GM12875 (cell line): ENCODE measurements around the gene IGFBP6.

ENCODE experiments used
- H3K4me3 ChIP-seq: one replicate; pipeline ENCODE4 v1.5.1; 2011; ENCODE audit warnings: low read depth, low read length, control low read depth
- TF ChIP-seq, protein P1 (sequence below): IDR thresholded peaks from 2 replicates; pipeline ENCODE4 v1.5.1; 2011; ENCODE audit warnings: low read depth, mild to moderate bottlenecking, control low read depth, inconsistent platforms, low read length, moderate library complexity, borderline replicate concordance; ENCODE audit not compliant: insufficient read depth

Gene IGFBP6, protein sequence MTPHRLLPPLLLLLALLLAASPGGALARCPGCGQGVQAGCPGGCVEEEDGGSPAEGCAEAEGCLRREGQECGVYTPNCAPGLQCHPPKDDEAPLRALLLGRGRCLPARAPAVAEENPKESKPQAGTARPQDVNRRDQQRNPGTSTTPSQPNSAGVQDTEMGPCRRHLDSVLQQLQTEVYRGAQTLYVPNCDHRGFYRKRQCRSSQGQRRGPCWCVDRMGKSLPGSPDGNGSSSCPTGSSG

GRCh38 chr12:53097564-53098353 lies at the start of gene IGFBP6:
IGFBP6 (plus strand) TSS chr12:53097667; CDS start chr12:53097718, 51 bp downstream.
- TF ChIP-seq, protein P1, sequence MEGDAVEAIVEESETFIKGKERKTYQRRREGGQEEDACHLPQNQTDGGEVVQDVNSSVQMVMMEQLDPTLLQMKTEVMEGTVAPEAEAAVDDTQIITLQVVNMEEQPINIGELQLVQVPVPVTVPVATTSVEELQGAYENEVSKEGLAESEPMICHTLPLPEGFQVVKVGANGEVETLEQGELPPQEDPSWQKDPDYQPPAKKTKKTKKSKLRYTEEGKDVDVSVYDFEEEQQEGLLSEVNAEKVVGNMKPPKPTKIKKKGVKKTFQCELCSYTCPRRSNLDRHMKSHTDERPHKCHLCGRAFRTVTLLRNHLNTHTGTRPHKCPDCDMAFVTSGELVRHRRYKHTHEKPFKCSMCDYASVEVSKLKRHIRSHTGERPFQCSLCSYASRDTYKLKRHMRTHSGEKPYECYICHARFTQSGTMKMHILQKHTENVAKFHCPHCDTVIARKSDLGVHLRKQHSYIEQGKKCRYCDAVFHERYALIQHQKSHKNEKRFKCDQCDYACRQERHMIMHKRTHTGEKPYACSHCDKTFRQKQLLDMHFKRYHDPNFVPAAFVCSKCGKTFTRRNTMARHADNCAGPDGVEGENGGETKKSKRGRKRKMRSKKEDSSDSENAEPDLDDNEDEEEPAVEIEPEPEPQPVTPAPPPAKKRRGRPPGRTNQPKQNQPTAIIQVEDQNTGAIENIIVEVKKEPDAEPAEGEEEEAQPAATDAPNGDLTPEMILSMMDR, result no peak
- no peak within 1 kb of the TSS for H3K4me3 ChIP-seq

DNA sequence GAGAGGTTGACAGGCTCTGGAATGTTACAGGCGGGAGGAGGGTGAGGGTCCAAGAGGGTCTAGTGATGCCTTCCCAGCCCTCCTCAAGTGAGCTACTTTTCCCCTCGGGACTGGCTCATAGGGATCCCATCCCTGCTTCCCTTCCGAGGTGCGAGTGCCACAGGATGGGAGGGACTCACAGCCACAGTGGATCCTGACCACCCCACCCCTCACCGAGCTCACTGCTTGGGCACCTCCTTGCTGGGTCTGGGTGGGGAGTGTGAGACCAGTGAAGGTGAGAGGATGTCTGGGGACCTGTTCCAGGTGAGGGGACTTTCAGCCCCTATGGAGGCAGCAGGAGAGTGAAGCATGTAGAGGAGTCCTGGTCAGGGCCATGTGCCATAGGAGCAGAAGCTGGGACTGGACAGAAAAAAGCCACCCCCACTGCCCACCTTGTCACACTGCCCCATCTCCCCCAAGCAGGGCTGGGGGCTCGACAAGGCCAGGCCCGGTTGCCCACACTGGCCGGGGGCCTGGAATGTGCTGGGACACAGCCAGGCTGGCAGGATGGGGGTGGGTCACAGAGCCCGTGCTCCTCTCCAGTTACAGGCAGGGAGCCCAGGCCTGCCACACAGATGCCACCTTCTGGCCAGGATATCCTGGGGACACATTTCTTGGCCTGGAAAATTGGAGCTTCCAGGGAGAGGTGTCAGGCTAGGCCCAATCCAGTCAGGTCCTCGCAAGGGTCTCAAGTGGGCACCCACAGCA lies 49.3 kb upstream of the IGFBP6 start:
- TF ChIP-seq, protein P1, result no peak
- no peak overlapping the region for H3K4me3 ChIP-seq

- TF ChIP-seq, protein P1, result no peak
- H3K4me3 ChIP-seq, result no peak overlapping the region
Measured at GRCh38 chr12:53048780-53049401, 48.6 kb upstream of the IGFBP6 start.

GRCh38 chr12:53049571-53050318 lies 47.7 kb upstream of the IGFBP6 start, which contains the start of gene TNS2:
TNS2 (plus strand) TSS chr12:53050065; CDS start chr12:53050186, 121 bp downstream.
- no peak within 1 kb of the TSS for H3K4me3 ChIP-seq
- TF ChIP-seq, protein P1, result no peak

DNA sequence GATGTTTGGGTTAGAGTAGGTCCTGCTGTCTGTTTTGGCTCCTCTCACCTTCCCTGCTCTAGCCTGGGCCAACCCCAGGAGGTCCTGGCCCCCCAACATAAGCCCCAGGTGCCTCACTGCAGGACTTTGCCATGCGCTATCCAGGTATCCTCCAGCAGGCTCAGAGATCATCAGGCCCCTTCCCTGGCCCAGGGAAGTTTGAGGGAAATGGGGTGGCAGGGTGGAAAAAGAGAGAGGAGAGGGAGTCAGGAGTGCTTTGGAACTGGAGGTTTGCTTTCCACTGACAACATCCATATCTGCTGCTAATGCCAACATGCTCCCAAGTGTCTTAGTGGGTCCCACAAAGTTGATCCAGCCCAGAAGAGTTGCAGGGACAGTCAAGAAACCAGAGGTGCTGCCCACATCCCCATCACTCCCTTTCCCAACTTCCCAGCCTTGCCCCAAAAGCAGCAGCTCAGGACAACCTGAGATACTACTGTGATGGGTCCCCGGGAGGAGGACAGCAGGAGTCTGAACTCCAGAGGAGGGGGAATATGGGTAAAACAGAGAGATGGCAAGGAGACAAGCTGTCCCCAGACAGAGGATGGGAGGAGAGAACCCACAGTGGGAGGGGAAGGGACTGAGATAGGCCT lies 46.9 kb upstream of the IGFBP6 start:
- TF ChIP-seq, protein P1, result no peak
- H3K4me3 ChIP-seq, result no peak overlapping the region
